ENCODE results near the gene SBF2. TPM values are rescaled to one million over a fixed set of nuclear protein-coding genes. Genes with fewer than 3 reads are reported as not detected.

The SBF2 gene
- total RNA-seq, 1 donor from 2014 or later: 4.2 TPM

DNA sequence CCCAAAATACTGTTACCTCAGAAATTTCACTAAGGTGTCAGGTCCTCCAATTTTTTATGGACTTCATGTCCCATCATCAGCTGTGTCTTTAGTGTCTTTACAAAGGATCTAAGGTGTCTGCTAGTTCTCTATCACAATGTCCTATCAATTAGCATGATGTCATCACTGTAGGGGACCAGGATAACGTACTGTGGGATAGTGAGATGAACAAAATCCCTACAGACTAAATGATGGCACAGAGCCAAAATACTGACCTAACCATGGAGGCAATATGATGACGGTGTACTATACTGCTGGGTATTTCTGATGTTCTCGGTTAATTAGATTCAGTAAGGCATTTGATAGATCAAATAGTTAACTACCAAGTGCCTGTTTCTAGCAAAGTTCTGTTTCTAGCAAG lies 82.5 kb downstream of the SBF2 start:
- H3K4me3 Mint-ChIP-seq (ENCODE audit: low read depth): no peak overlapping the region
- intact Hi-C loops (cut with micrococcal nuclease): no loop called here
- no peak overlapping the region for H3K27ac Mint-ChIP-seq
- H3K4me1 Mint-ChIP-seq (ENCODE audit: low read depth): no peaks in the 10 kb centered on the region
- H3K36me3 Mint-ChIP-seq (ENCODE audit: low read depth): no peaks in the 10 kb centered on the region
- H3K9me3 Mint-ChIP-seq: no peaks in the 10 kb centered on the region
- no peak for DNase-seq (ENCODE audit: low spot score)
- peaks cover 32% of the 10 kb centered on the region for H3K27me3 Mint-ChIP-seq (ENCODE audit: low read depth)

DNA sequence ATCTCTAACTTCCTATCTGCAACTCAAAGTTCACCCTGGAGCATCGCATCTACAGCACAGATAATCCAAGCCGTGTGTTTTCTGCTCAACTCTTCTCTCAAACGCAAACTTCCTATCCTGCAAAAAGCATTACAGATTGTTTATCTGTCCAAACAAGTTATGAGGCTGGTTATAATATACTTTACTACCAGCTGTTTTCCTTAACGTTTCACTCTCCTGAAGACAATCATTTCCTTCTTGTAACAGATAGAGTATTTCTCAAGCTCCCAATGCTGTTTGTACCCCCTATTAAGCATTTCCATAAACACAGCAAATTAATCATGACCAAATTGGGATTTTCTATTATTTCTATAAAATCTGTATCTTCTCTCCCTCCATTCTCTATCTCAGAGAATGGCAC lies 84.7 kb downstream of the SBF2 start:
- intact Hi-C loops (cut with micrococcal nuclease): loop anchor here (5.0 kb wide), 1 partner anchor 452 kb away; no protein-coding TSS in a partner anchor
- no peaks in the 10 kb centered on the region for H3K36me3 Mint-ChIP-seq (ENCODE audit: low read depth)
- H3K4me3 Mint-ChIP-seq (ENCODE audit: low read depth): no peak overlapping the region
- no peak for DNase-seq (ENCODE audit: low spot score)
- H3K27me3 Mint-ChIP-seq (ENCODE audit: low read depth): peaks cover 28% of the 10 kb centered on the region
- no peaks in the 10 kb centered on the region for H3K4me1 Mint-ChIP-seq (ENCODE audit: low read depth)
- no peak overlapping the region for H3K27ac Mint-ChIP-seq
- H3K9me3 Mint-ChIP-seq: no peaks in the 10 kb centered on the region

DNA sequence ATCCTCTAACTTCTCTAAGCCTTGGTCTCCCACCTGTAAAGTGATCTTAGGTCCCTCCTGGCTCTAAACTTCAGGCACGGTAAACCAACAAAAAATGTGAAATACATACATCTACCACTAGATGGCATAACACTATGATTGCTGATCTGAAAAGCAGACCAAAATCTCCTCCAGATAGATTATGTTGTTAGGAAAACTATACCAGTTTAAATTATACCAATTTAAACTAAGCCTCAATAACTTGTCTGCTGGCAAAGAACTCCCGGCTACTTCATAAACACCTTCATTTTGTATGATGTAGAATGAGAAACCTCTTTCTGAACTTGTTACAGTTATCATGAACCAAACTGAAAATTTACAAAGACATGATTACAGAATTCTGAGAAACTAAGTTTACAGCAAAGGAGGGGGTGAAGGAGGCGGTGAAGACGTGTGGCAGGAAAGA lies 85.9 kb downstream of the SBF2 start:
- intact Hi-C loops (cut with micrococcal nuclease): loop anchor here (1.0 to 5.0 kb wide), 3 partner anchors 99 to 451 kb away; no protein-coding TSS in a partner anchor
- DNase-seq (ENCODE audit: low spot score): no peak
- Mint-ChIP-seq H3K27me3 (ENCODE audit: low read depth) (peaks cover 21% of the 10 kb centered on the region), H3K4me1 (ENCODE audit: low read depth) (no peaks in the 10 kb centered on the region), H3K4me3 (ENCODE audit: low read depth) (no peak overlapping the region), H3K27ac (no peak overlapping the region), H3K9me3 (peaks cover 11% of the 10 kb centered on the region), H3K36me3 (ENCODE audit: low read depth) (no peaks in the 10 kb centered on the region)

DNA sequence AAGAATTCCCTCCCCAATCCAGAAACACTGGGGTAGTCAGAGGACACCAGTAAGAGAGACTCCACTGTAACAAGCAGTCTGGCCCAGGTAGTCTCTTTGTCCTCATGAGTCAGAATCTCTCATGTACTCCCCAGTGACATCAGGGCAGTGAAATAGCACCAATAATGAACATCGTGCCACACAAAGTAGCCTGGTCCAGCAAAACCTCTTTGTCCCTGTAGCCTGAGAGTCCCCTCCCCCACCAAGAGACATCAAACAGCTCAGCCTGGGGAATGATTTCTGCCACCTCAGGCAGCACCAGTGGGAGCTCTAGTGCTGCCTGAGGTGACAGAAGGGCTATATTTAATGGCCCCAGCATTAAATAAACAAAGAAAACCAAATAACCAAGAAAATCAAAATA lies 88.1 kb downstream of the SBF2 start:
- Mint-ChIP-seq H3K27ac (no peak overlapping the region), H3K27me3 (ENCODE audit: low read depth) (peaks cover 11% of the 10 kb centered on the region), H3K4me3 (ENCODE audit: low read depth) (no peak overlapping the region), H3K4me1 (ENCODE audit: low read depth) (no peaks in the 10 kb centered on the region), H3K36me3 (ENCODE audit: low read depth) (no peaks in the 10 kb centered on the region), H3K9me3 (peaks cover 16% of the 10 kb centered on the region)
- no peak for DNase-seq (ENCODE audit: low spot score)
- intact Hi-C loops (cut with micrococcal nuclease): loop anchor here (5.0 kb wide), 1 partner anchor 449 kb away; no protein-coding TSS in a partner anchor

DNA sequence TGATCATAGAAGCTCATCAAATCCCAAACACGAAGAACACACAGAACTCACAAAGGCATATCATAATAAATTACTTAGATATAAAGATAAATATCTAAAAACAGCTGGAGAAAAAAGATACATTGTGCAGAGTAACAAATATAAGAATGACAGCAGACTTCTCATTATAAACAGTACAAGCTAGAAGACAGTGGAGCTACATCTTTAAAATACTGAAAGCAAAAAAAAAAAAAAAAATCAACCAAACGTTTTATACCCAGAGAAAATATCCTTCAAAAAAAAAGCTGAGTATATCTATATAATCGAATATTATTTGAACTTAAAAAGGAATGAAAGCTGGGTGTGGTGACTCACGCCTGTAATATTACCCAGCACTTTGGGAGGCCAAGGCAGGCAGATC lies 90.0 kb downstream of the SBF2 start:
- intact Hi-C loops (cut with micrococcal nuclease): no loop called here
- Mint-ChIP-seq H3K36me3 (ENCODE audit: low read depth) (no peaks in the 10 kb centered on the region), H3K27ac (no peak overlapping the region), H3K27me3 (ENCODE audit: low read depth) (peaks cover under 1% of the 10 kb centered on the region), H3K9me3 (peaks cover 16% of the 10 kb centered on the region), H3K4me3 (ENCODE audit: low read depth) (no peak overlapping the region), H3K4me1 (ENCODE audit: low read depth) (no peaks in the 10 kb centered on the region)
- DNase-seq (ENCODE audit: low spot score): no peak

DNA sequence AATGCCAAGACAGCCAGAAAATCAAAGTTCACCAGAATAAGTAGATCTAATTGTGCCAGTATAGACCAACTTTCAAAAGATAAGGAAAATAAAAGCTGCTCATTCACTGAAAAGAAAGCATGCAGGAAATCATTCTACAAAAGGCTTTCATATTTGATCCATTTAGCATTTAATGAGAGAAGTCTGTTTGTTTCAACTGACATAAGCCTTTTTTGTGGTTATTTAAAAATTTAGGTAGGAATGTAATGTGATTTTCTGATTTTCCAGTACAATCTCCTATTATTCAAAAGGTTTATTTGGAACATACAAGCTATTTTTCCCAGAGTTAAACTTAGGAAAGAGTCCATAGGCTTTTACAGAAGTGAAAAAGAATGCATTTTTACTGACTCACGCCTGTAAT lies 92.7 kb downstream of the SBF2 start:
- Mint-ChIP-seq H3K27ac (no peak overlapping the region), H3K4me1 (ENCODE audit: low read depth) (no peaks in the 10 kb centered on the region), H3K36me3 (ENCODE audit: low read depth) (no peaks in the 10 kb centered on the region), H3K9me3 (peaks cover 16% of the 10 kb centered on the region), H3K4me3 (ENCODE audit: low read depth) (no peak overlapping the region), H3K27me3 (ENCODE audit: low read depth) (peaks cover 2% of the 10 kb centered on the region)
- intact Hi-C loops (cut with micrococcal nuclease): no loop called here
- DNase-seq (ENCODE audit: low spot score): no peak

DNA sequence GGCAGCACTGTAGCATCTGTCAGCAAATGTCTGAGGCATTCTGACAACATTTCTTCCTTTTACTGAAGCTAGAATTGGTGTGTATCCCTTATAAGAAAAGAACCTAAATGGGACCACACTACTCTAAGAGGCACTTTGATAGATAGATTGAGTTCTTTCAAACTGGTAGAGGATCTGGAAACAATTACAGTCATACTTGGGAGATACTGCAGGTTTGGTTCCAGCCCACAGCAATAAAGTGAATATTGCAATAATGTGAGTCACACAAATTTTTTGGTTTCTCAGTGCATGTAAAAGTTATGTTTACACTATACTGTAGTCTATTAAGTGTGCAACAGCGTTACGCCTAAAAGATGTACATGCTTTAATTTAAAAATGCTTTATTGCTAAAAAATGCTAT lies 96.9 kb downstream of the SBF2 start:
- Mint-ChIP-seq H3K4me1 (ENCODE audit: low read depth) (no peaks in the 10 kb centered on the region), H3K4me3 (ENCODE audit: low read depth) (no peak overlapping the region), H3K27me3 (ENCODE audit: low read depth) (peaks cover 4% of the 10 kb centered on the region), H3K9me3 (no peaks in the 10 kb centered on the region), H3K27ac (no peak overlapping the region), H3K36me3 (ENCODE audit: low read depth) (no peaks in the 10 kb centered on the region)
- intact Hi-C loops (cut with micrococcal nuclease): no loop called here
- no peak for DNase-seq (ENCODE audit: low spot score)

DNA sequence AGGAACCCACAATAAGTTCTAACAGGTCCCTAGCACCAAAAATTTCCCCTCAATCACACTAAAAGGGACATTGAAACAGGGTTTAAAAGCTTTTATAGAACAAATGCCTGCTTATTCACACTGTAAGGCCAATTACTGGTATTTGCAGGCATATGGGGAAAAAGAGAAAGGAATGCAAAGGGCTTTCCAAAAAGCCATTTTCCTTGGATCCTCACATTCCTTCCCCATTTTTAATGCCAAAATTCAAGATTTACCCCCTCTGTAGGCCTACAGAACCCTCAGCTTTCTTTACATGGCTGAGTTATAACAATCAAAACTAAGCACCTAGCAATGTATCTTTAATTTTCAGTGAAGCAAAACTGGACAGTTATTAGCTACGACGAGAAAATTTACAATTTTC lies 102.0 kb downstream of the SBF2 start:
- H3K4me1 Mint-ChIP-seq (ENCODE audit: low read depth): no peaks in the 10 kb centered on the region
- intact Hi-C loops (cut with micrococcal nuclease): no loop called here
- H3K4me3 Mint-ChIP-seq (ENCODE audit: low read depth): no peak overlapping the region

DNA sequence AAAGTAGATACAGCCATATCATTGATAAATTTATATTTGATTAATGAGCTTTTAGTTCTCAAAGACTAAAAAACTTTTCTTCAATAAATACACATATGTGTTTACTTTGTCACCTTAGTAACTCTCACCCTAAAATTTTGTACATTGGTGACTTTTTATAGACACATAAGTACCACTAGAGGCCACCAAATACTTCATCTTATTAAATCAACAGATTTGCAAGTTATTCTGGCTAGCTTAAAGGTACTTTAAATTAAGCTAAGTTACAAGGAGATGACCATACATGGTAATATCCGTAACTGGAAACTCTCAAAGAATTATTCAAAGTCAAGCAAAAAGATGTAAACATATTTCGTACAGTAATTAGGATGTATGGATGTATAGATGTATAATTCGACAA lies 112.2 kb downstream of the SBF2 start:
- Mint-ChIP-seq H3K36me3 (ENCODE audit: low read depth) (no peaks in the 10 kb centered on the region), H3K27ac (no peak overlapping the region), H3K4me1 (ENCODE audit: low read depth) (no peaks in the 10 kb centered on the region), H3K4me3 (ENCODE audit: low read depth) (no peak overlapping the region), H3K27me3 (ENCODE audit: low read depth) (peaks cover 1% of the 10 kb centered on the region), H3K9me3 (no peaks in the 10 kb centered on the region)
- intact Hi-C loops (cut with micrococcal nuclease): no loop called here
- no peak for DNase-seq (ENCODE audit: low spot score)

More for the DNA sequence above, 102.0 kb downstream of the SBF2 start:
- DNase-seq (ENCODE audit: low spot score): no peak
- Mint-ChIP-seq H3K27me3 (ENCODE audit: low read depth) (peaks cover 11% of the 10 kb centered on the region), H3K9me3 (no peaks in the 10 kb centered on the region), H3K36me3 (ENCODE audit: low read depth) (no peaks in the 10 kb centered on the region), H3K27ac (no peak overlapping the region)

DNA sequence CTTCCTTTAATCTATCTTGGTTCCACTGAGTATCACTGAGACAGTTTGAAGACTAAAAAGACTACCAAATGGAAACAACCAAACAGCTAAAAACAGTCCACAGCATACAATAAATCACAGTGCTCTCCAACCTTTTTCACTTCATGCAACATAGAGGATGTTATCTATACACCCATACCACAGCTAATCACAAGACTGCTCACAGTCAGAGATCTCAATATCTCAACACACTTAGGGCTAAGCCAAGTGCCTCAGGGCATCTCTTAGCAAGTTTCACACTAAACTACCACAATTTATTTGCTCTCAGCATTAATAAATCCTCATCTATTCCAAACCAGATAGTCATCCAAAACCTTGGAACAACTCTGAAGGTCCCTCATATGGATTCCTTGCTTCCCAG lies 129.4 kb downstream of the SBF2 start:
- H3K27ac Mint-ChIP-seq: no peak overlapping the region
- peaks cover 5% of the 10 kb centered on the region for H3K4me1 Mint-ChIP-seq (ENCODE audit: low read depth)
- no peaks in the 10 kb centered on the region for H3K27me3 Mint-ChIP-seq (ENCODE audit: low read depth)
- DNase-seq (ENCODE audit: low spot score): no peak
- H3K36me3 Mint-ChIP-seq (ENCODE audit: low read depth): no peaks in the 10 kb centered on the region
- no peak overlapping the region for H3K4me3 Mint-ChIP-seq (ENCODE audit: low read depth)
- intact Hi-C loops (cut with micrococcal nuclease): no loop called here
- no peaks in the 10 kb centered on the region for H3K9me3 Mint-ChIP-seq

DNA sequence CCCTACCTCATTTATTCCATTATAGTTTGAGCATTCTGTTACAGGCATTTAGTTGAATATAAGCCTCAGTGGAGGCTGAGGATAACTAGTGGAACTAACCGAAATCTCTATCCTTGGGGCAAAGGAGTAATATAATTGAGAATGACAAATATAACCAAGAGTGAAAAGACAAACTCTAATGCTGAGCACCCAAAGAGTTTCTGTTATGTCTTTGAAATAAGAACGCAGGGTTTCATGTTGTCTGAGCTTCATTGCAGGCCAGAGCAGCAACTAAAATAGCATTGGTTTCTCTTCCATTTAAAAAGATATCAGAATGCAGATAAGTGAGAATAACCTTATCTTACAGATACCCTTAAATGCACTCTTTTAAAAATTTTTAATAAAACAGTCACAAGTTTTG lies 131.8 kb downstream of the SBF2 start:
- H3K9me3 Mint-ChIP-seq: peaks cover 13% of the 10 kb centered on the region
- H3K27ac Mint-ChIP-seq: no peak overlapping the region
- no peak for DNase-seq (ENCODE audit: low spot score)
- intact Hi-C loops (cut with micrococcal nuclease): no loop called here
- no peaks in the 10 kb centered on the region for H3K36me3 Mint-ChIP-seq (ENCODE audit: low read depth)
- H3K4me1 Mint-ChIP-seq (ENCODE audit: low read depth): no peaks in the 10 kb centered on the region
- H3K4me3 Mint-ChIP-seq (ENCODE audit: low read depth): no peak overlapping the region
- H3K27me3 Mint-ChIP-seq (ENCODE audit: low read depth): no peaks in the 10 kb centered on the region

DNA sequence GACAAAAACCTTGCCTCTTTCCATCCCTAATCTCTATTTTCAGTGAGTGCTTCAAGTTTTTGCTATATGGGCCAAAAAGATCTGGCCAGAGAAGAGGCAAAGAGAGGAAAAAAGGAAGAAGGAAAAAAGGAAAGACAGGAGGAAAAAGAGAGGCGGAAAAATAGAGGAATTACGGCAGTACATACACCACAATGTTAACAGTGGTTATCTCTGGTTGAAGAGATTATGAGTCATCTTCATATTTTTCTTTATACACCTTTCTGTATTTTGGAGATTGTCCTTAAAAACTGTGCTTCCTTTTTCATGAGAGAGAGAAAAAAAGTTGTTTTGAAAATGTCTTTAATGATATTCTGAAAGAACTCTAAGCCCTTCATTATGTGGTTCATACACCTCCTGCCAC lies 133.7 kb downstream of the SBF2 start:
- Mint-ChIP-seq H3K36me3 (ENCODE audit: low read depth) (no peaks in the 10 kb centered on the region), H3K9me3 (peaks cover 13% of the 10 kb centered on the region), H3K4me3 (ENCODE audit: low read depth) (no peak overlapping the region), H3K27ac (no peak overlapping the region), H3K27me3 (ENCODE audit: low read depth) (no peaks in the 10 kb centered on the region), H3K4me1 (ENCODE audit: low read depth) (no peaks in the 10 kb centered on the region)
- intact Hi-C loops (cut with micrococcal nuclease): no loop called here
- DNase-seq (ENCODE audit: low spot score): no peak

DNA sequence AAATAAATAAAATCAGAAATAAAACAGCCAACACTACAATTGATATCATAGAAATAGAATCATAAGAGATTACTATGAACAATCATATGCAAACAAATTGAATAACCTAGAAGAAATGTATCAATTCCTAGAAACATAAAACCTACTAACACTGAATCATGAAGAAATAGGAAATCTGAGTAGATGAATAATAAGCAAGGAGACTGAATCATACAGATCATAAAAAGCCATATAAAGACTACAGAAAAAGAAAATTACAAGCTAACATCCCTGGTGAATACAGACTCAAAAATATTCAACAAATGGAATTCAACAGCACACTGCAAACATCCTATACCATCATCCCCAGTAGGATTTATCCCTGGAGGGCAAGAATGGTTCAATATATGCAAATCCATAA lies 135.6 kb downstream of the SBF2 start:
- Mint-ChIP-seq H3K9me3 (peaks cover 13% of the 10 kb centered on the region), H3K4me1 (ENCODE audit: low read depth) (no peaks in the 10 kb centered on the region), H3K36me3 (ENCODE audit: low read depth) (no peaks in the 10 kb centered on the region), H3K27ac (no peak overlapping the region), H3K27me3 (ENCODE audit: low read depth) (peaks cover 3% of the 10 kb centered on the region), H3K4me3 (ENCODE audit: low read depth) (no peak overlapping the region)
- no peak for DNase-seq (ENCODE audit: low spot score)
- intact Hi-C loops (cut with micrococcal nuclease): no loop called here

Measured in activated T-helper 2 cell treated with anti-CD3 and anti-CD28 coated beads, Interferon-gamma antibody, Interleukin-2, Interleukin-4, amounts not matched to agents 10 μg/mL and 5 μg/mL and 100 μg/mL, durations not matched to agents 14 hours and 24 hours and 36 hours (primary cell).